Endothelial cell of umbilical vein (primary cell): ENCODE measurements around the gene MYOG.

ENCODE experiments used
- CTCF ChIP-seq, 2 donors: IDR thresholded peaks; 1 replicate in 1 of 2; 2 replicates in 1 of 2; pipeline ENCODE4 v1.5.1; 2011; ENCODE audit warnings: low read length in 2 of 2, mild to moderate bottlenecking in 2 of 2, moderate library complexity in 2 of 2, control low read depth in 1 of 2, inconsistent platforms in 1 of 2, low read depth in 1 of 2; ENCODE audit not compliant: insufficient read depth in 1 of 2; ENCODE audit errors: extremely low read depth in 1 of 2
- EZH2 ChIP-seq: IDR thresholded peaks from 2 replicates; pipeline ENCODE4 v1.6.1; 2012; ENCODE audit warnings: borderline replicate concordance, low read depth, mild to moderate bottlenecking, moderate library complexity, low read length, inconsistent platforms; ENCODE audit not compliant: severe bottlenecking
- POLR2A ChIP-seq: IDR thresholded peaks from 2 replicates; pipeline ENCODE4 v1.6.1; 2012; ENCODE audit warnings: low read depth, mild to moderate bottlenecking, control low read depth, low read length
- POLR2AphosphoS5 ChIP-seq: IDR thresholded peaks from 2 replicates; pipeline ENCODE4 v1.6.1; 2012; ENCODE audit warnings: low read depth, mild to moderate bottlenecking, control low read depth, low read length, moderate library complexity; ENCODE audit not compliant: insufficient read depth

- no peak for TF ChIP-seq POLR2A
- TF ChIP-seq CTCF (IDR thresholded peaks at IDR 0.05; ENCODE audit: extremely low read depth in 1 of 2, insufficient read depth in 1 of 2, low read depth in 1 of 2, low read length in 2 of 2): no peak
- no peak for TF ChIP-seq POLR2AphosphoS5
- no peak for TF ChIP-seq EZH2
These were observed 44.7 kb upstream of the MYOG start for GRCh38 chr1:203130358-203130985.
